DOHH2 (cell line): ENCODE results near the gene GIPC3.

Source experiments
- H3F3A ChIP-seq: fragments of 200-600 bp; sonication (generic), shearing (Covaris generic); 2 replicates; pipeline ENCODE4 v1.6.0; 2016; ENCODE audit warnings: antibody characterized with exemption, mild to moderate bottlenecking; ENCODE audit not compliant: control insufficient read depth, insufficient read depth
- H3K27ac ChIP-seq: fragments of 200-600 bp; sonication (generic); 2 replicates; pipeline ENCODE4 v1.5.1; 2014; ENCODE audit warnings: low read depth, mild to moderate bottlenecking, low read length, moderate library complexity
- H3K27me3 ChIP-seq: fragments of 200-600 bp; sonication (generic); 2 replicates; pipeline ENCODE4 v1.6.1; 2014; ENCODE audit warnings: mild to moderate bottlenecking, low read length, mixed read lengths; ENCODE audit not compliant: control insufficient read depth
- H3K36me3 ChIP-seq: fragments of 200-600 bp; sonication (generic); 2 replicates; pipeline ENCODE4 v1.6.1; 2014; ENCODE audit warnings: mild to moderate bottlenecking, low read length, moderate library complexity, mixed read lengths; ENCODE audit not compliant: control insufficient read depth
- H3K4me1 ChIP-seq: fragments of 200-600 bp; sonication (generic); 2 replicates; pipeline ENCODE4 v1.6.1; 2014; ENCODE audit warnings: mild to moderate bottlenecking, low read length, mixed read lengths; ENCODE audit not compliant: control insufficient read depth
- H3K4me2 ChIP-seq: fragments of 200-600 bp; sonication (generic); 2 replicates; pipeline ENCODE4 v1.6.0; 2014; ENCODE audit warnings: mild to moderate bottlenecking, low read length, moderate library complexity
- H3K4me3 ChIP-seq: fragments of 200-600 bp; sonication (generic); 2 replicates; pipeline ENCODE4 v1.5.1; 2014; ENCODE audit warnings: mild to moderate bottlenecking, low read length, mixed read lengths
- H3K79me2 ChIP-seq: fragments of 200-600 bp; sonication (generic); 2 replicates; pipeline ENCODE4 v1.6.1; 2014; ENCODE audit warnings: mild to moderate bottlenecking, low read length, mixed read lengths; ENCODE audit not compliant: control insufficient read depth
- H3K9me2 ChIP-seq: fragments of 200-600 bp; sonication (generic); replicated peaks from 2 replicates; pipeline ENCODE4 v1.6.1; 2014; ENCODE audit warnings: mild to moderate bottlenecking, low read length, mixed read lengths; ENCODE audit not compliant: control insufficient read depth
- H3K9me3 ChIP-seq: fragments of 200-600 bp; sonication (generic); 2 replicates; pipeline ENCODE4 v1.6.1; 2014; ENCODE audit warnings: antibody characterized with exemption, low read length, mixed read lengths; ENCODE audit not compliant: control insufficient read depth, insufficient read depth
- H4K20me1 ChIP-seq: fragments of 200-600 bp; sonication (generic); 2 replicates; pipeline ENCODE4 v1.6.0; 2014; ENCODE audit warnings: low read depth, mild to moderate bottlenecking, antibody characterized with exemption, low read length, moderate library complexity; ENCODE audit not compliant: control insufficient read depth, insufficient read depth
- CTCF ChIP-seq: fragments of 200-600 bp; sonication (generic); IDR thresholded peaks from one replicate; pipeline ENCODE4 v1.5.1; 2014; ENCODE audit warnings: antibody characterized with exemption, mild to moderate bottlenecking, low read depth, low read length; ENCODE audit not compliant: poor library complexity, severe bottlenecking
- EZH2phosphoT487 ChIP-seq: fragments of 200-600 bp; sonication (generic); IDR thresholded peaks from 2 replicates; pipeline ENCODE4 v1.6.1; 2017; ENCODE audit warnings: borderline replicate concordance, mild to moderate bottlenecking, antibody characterized with exemption, low read length, moderate library complexity, mixed read lengths

GIPC3 gene

GRCh38 chr19:3538965-3539755 is 46.1 kb upstream of the GIPC3 start, which contains the start of gene TEKTIP1:
TSS of gene TEKTIP1 (plus strand) at chr19:3539174. CDS start at chr19:3539178, 4 bp downstream.
- Histone ChIP-seq H3F3A (peaks cover 5% of the 10 kb centered on the region; the same call in 1 of the 2 replicates), H3K9me2 (no peaks in the 10 kb centered on the region), H4K20me1 (no peaks in the 10 kb centered on the region), H3K79me2 (no peaks in the 10 kb centered on the region), H3K27me3 (no peaks in the 10 kb centered on the region), H3K36me3 (peaks cover 38% of the 10 kb centered on the region), H3K27ac (no peak within 1 kb of the TSS), H3K4me3 (no peak within 1 kb of the TSS), H3K4me1 (no peaks in the 10 kb centered on the region), H3K9me3 (no peaks in the 10 kb centered on the region), H3K4me2 (no peak within 1 kb of the TSS)
- TF ChIP-seq CTCF (no peak), EZH2phosphoT487 (no peak)

- H3K4me3 ChIP-seq: no peak overlapping the region
- no peak overlapping the region for H3K27ac ChIP-seq
- peaks cover 38% of the 10 kb centered on the region for H3K36me3 ChIP-seq
- no peaks in the 10 kb centered on the region for H3K9me2 ChIP-seq
- TF ChIP-seq EZH2phosphoT487: no peak
- TF ChIP-seq CTCF: no peak
- no peaks in the 10 kb centered on the region for H3K79me2 ChIP-seq
- H3K27me3 ChIP-seq: no peaks in the 10 kb centered on the region
- H4K20me1 ChIP-seq: no peaks in the 10 kb centered on the region
- H3K4me2 ChIP-seq: no peak overlapping the region
- no peaks in the 10 kb centered on the region for H3K9me3 ChIP-seq
- H3K4me1 ChIP-seq: no peaks in the 10 kb centered on the region
- peaks cover 5% of the 10 kb centered on the region; the same call in 1 of the 2 replicates for H3F3A ChIP-seq
Measured at GRCh38 chr19:3539756-3540118, 45.5 kb upstream of the GIPC3 start.

GRCh38 chr19:3543150-3544057 is 41.9 kb upstream of the GIPC3 start:
- Histone ChIP-seq H3K27ac (no peak overlapping the region), H3K4me3 (no peak overlapping the region), H3K4me1 (no peaks in the 10 kb centered on the region), H4K20me1 (peaks cover 8% of the 10 kb centered on the region; the same call in 1 of the 2 replicates), H3K79me2 (0 out of 2 replicates have a peak, but pooled peaks cover 2% of the 10 kb centered on the region), H3K9me3 (no peaks in the 10 kb centered on the region), H3K9me2 (no peaks in the 10 kb centered on the region), H3K36me3 (peaks cover 52% of the 10 kb centered on the region), H3K4me2 (no peak overlapping the region), H3K27me3 (no peaks in the 10 kb centered on the region), H3F3A (peaks cover 9% of the 10 kb centered on the region)
- TF ChIP-seq EZH2phosphoT487 (no peak), CTCF (no peak)
